Astrocyte of the hippocampus (primary cell): Measurements from ENCODE around the gene LRRC71.
A peak's percentile ranks its signal among the peaks of the same experiment; 100 is the strongest.

Experiments
- DNase-seq: peaks from one replicate; pipeline ENCODE4 v3.0.0; 2011; ENCODE audit warnings: low read depth, low spot score

The LRRC71 gene

GRCh38 chr1:156905176-156905575 is 15.3 kb upstream of the LRRC71 start:
- DNase-seq, result no peak

- DNase-seq, result no peak
These were observed 14.8 kb upstream of the LRRC71 start for GRCh38 chr1:156905651-156906050.

- DNase-seq, result no peak
These were observed 14.1 kb upstream of the LRRC71 start for GRCh38 chr1:156906206-156906906.

GRCh38 chr1:156908541-156908940 is 11.9 kb upstream of the LRRC71 start:
- no peak for DNase-seq

- DNase-seq, result no peak
These were observed 11.5 kb upstream of the LRRC71 start for GRCh38 chr1:156908955-156909354.

GRCh38 chr1:156909671-156910070 is 10.8 kb upstream of the LRRC71 start:
- DNase-seq, result no peak

GRCh38 chr1:156910309-156910782 is 10.1 kb upstream of the LRRC71 start:
- peak; percentile 53 for DNase-seq

GRCh38 chr1:156911577-156912298 is 8.7 kb upstream of the LRRC71 start:
- no peak for DNase-seq

GRCh38 chr1:156912310-156912709 is 8.1 kb upstream of the LRRC71 start:
- DNase-seq, result no peak

- DNase-seq, result no peak
These were observed 7.3 kb upstream of the LRRC71 start for GRCh38 chr1:156912861-156913808.

- no peak for DNase-seq
These were observed 6.5 kb upstream of the LRRC71 start for GRCh38 chr1:156913809-156914387.

- peak; percentile 62 for DNase-seq
These were observed 6.0 kb upstream of the LRRC71 start for GRCh38 chr1:156914440-156914856.

- no peak for DNase-seq
These were observed 659 bp downstream of the LRRC71 start for GRCh38 chr1:156921053-156921529.

- DNase-seq, result no peak
These were observed 2.7 kb downstream of the LRRC71 start for GRCh38 chr1:156922986-156923669.

GRCh38 chr1:156923670-156924477 is 3.4 kb downstream of the LRRC71 start:
- no peak for DNase-seq

- no peak for DNase-seq
These were observed 4.2 kb downstream of the LRRC71 start for GRCh38 chr1:156924478-156925153.

- no peak for DNase-seq
These were observed 5.0 kb downstream of the LRRC71 start for GRCh38 chr1:156925154-156926010.

- peak; percentile 72 for DNase-seq
These were observed 5.7 kb downstream of the LRRC71 start for GRCh38 chr1:156926175-156926574.
